Mammary epithelial cell (primary cell): Measurements from ENCODE around the gene ATE1.

Experiments
- EZH2 ChIP-seq: IDR thresholded peaks from 2 replicates; pipeline ENCODE4 v1.6.1; 2012; ENCODE audit warnings: low read length, inconsistent platforms, borderline replicate concordance
- TF ChIP-seq, protein P1 (sequence below), 2 donors: IDR thresholded peaks in 1 of 2; conservative IDR thresholded peaks in 1 of 2; 2 replicates each; pipeline ENCODE4 v1.5.1; 2011 to 2012; ENCODE audit warnings: inconsistent platforms in 2 of 2, low read length in 2 of 2, mild to moderate bottlenecking in 2 of 2, control low read depth in 1 of 2, low read depth in 1 of 2; ENCODE audit not compliant: insufficient read depth in 1 of 2; ENCODE audit errors: extremely low read depth in 1 of 2

DNA sequence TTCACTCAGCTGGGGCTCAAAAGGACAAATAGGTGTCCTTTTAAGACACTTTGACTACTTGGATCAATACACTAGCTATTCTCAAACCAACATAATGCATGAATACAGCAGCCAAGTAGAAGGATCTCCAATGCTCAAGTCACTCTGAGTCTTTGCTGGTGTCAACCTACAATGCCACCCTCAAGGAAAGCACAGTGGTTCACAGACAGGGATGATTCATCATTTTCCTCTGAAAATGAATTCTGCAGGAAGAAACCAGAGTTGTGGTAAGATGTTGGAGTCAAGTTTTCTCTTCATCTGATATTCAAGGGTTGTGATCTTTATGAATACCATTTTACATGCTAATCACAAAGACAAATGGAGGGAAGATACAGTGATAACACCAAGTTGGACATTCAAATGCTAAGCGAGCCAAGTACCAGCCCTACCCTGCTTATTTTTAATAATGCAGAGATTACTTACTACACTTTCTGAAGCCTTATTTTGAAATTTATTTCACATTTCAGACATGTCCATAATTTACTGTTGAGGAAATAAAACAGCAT is 186.5 kb downstream of the ATE1 start:
- TF ChIP-seq, protein P1, sequence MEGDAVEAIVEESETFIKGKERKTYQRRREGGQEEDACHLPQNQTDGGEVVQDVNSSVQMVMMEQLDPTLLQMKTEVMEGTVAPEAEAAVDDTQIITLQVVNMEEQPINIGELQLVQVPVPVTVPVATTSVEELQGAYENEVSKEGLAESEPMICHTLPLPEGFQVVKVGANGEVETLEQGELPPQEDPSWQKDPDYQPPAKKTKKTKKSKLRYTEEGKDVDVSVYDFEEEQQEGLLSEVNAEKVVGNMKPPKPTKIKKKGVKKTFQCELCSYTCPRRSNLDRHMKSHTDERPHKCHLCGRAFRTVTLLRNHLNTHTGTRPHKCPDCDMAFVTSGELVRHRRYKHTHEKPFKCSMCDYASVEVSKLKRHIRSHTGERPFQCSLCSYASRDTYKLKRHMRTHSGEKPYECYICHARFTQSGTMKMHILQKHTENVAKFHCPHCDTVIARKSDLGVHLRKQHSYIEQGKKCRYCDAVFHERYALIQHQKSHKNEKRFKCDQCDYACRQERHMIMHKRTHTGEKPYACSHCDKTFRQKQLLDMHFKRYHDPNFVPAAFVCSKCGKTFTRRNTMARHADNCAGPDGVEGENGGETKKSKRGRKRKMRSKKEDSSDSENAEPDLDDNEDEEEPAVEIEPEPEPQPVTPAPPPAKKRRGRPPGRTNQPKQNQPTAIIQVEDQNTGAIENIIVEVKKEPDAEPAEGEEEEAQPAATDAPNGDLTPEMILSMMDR (conservative IDR thresholded peaks at IDR 0.05 in 1 of 2, IDR thresholded peaks at IDR 0.05 in 1 of 2; ENCODE audit: extremely low read depth in 1 of 2, insufficient read depth in 1 of 2, low read depth in 1 of 2, low read length in 2 of 2), result no peak
- TF ChIP-seq EZH2, result no peak
